K562 (cell line): Measurements from ENCODE around the gene RAPGEF5. TPM values are rescaled to one million over a fixed set of nuclear protein-coding genes. Genes with fewer than 3 reads are reported as not detected.

Experiments
- ATAC-seq: fragments of 200-7000 bp; cut with Tn5 transposase; 3 replicates; pipeline ENCODE4 v1.9.1; 2020; ENCODE audit warnings: moderate library complexity
- BruUV-seq: library from RNA; stranded (reverse); fragments of 400-500 nt; replicated peaks from 2 replicates; lab custom pipeline; 2021; lab: Mats Ljungman, UMichigan
- CTCF ChIA-PET: fragments of 300-600 bp; formaldehyde crosslinking; extraction: SDS; loops from one replicate; lab custom pipeline; 2021; ENCODE audit warnings: low intra/inter-chr PET ratio; lab: Yijun Ruan, JAX
- POLR2A ChIA-PET: fragments of 300-600, 350-650 bp; sonication (Branson Sonifier 250); formaldehyde crosslinking; extraction: SDS; loops from one replicate; lab custom pipeline; 2021; ENCODE audit warnings: antibody characterized with exemption, inconsistent platforms; lab: Yijun Ruan, JAX
- DNase-seq, 4 experiments: peaks; one replicate each; pipeline versions ENCODE4 v3.0.0 to v3.0.0-alpha.2; 2011 to 2018; ENCODE audit warnings: low spot score in 3 of 4, mixed read lengths in 3 of 4; ENCODE audit errors: extremely low read depth in 1 of 4
- FAIRE-seq: peaks from 2 replicates; lab custom pipeline; 2011; peaks lifted over from hg19 to GRCh38; lab: Jason Lieb, UNC
- H2AFZ ChIP-seq: 2 replicates; pipeline ENCODE4 v1.6.0; 2011; ENCODE audit warnings: low read depth, low read length, control low read depth, inconsistent platforms
- H3K27ac ChIP-seq: fragments of 200-600 bp; 3 replicates; pipeline ENCODE4 v1.8.0; 2011; ENCODE audit warnings: low read depth, mild to moderate bottlenecking, control low read depth, inconsistent platforms, low read length, moderate library complexity, mixed read lengths; ENCODE audit errors: extremely low read depth
- H3K27me3 ChIP-seq, 2 experiments: fragments of 300-600 bp in 1 of 2; 2 replicates in 1 of 2; 3 replicates in 1 of 2; pipeline versions ENCODE4 v1.6.0 to v1.8.0; 2011; ENCODE audit warnings: inconsistent platforms in 2 of 2, low read length in 2 of 2, mild to moderate bottlenecking in 1 of 2, mixed read lengths in 1 of 2, moderate library complexity in 1 of 2; ENCODE audit not compliant: control insufficient read depth in 2 of 2, insufficient read depth in 2 of 2
- H3K36me3 ChIP-seq: fragments of 300-600 bp; 3 replicates; pipeline ENCODE4 v1.8.0; 2011; ENCODE audit warnings: mild to moderate bottlenecking, low read length, inconsistent platforms; ENCODE audit not compliant: control insufficient read depth, insufficient read depth
- H3K4me1 ChIP-seq, 2 experiments: fragments of 200-600 bp in 1 of 2; replicated peaks in 1 of 2; 2 replicates in 1 of 2; 3 replicates in 1 of 2; pipeline versions ENCODE4 v1.5.1 to v1.8.0; 2011; ENCODE audit warnings: inconsistent platforms in 2 of 2, low read length in 2 of 2, mild to moderate bottlenecking in 1 of 2, mixed read lengths in 1 of 2, moderate library complexity in 1 of 2; ENCODE audit not compliant: control insufficient read depth in 2 of 2, insufficient read depth in 2 of 2
- H3K4me2 ChIP-seq: 2 replicates; pipeline ENCODE4 v1.6.1; 2011; ENCODE audit warnings: low read length, control low read depth, inconsistent platforms, mixed read lengths; ENCODE audit not compliant: insufficient read depth
- H3K4me3 ChIP-seq: fragments of 200-600 bp; sonication (generic), shearing (Covaris generic); 2 replicates; pipeline ENCODE4 v1.5.1; 2016; ENCODE audit warnings: control low read depth, inconsistent platforms
- H3K79me2 ChIP-seq: fragments of 200-600 bp; 3 replicates; pipeline ENCODE4 v1.8.0; 2011; ENCODE audit warnings: low read length, inconsistent platforms; ENCODE audit not compliant: control insufficient read depth, insufficient read depth
- H3K9ac ChIP-seq, 2 experiments: 2 replicates each; pipeline versions ENCODE4 v1.6.0 to v1.6.1; 2011; ENCODE audit warnings: low read depth in 2 of 2, low read length in 2 of 2, control low read depth in 1 of 2, inconsistent platforms in 1 of 2, mild to moderate bottlenecking in 1 of 2, mixed read lengths in 1 of 2; ENCODE audit not compliant: insufficient read depth in 1 of 2
- H3K9me1 ChIP-seq: one replicate; pipeline ENCODE4 v1.6.0; 2011; ENCODE audit warnings: inconsistent platforms, mild to moderate bottlenecking, low read length, moderate library complexity; ENCODE audit not compliant: control insufficient read depth, insufficient read depth
- H3K9me3 ChIP-seq: replicated peaks from 2 replicates; pipeline ENCODE4 v1.5.1; 2011; ENCODE audit warnings: low read depth, low read length, inconsistent platforms; ENCODE audit not compliant: control insufficient read depth, insufficient read depth
- H4K20me1 ChIP-seq: replicated peaks from 2 replicates; pipeline ENCODE4 v1.6.1; 2011; ENCODE audit warnings: low read length, inconsistent platforms, mixed read lengths; ENCODE audit not compliant: control insufficient read depth, insufficient read depth
- ATF3 ChIP-seq, 2 experiments: fragments of 450-650 bp in 1 of 2; sonication (generic) in 1 of 2; formaldehyde crosslinking in 1 of 2; IDR thresholded peaks in 1 of 2; conservative IDR thresholded peaks in 1 of 2; 2 replicates each; pipeline versions ENCODE4 v1.6.1 to v1.8.1; 2016 to 2023; ENCODE audit warnings: mild to moderate bottlenecking in 2 of 2, moderate library complexity in 2 of 2, inconsistent platforms in 1 of 2, missing genetic modification reagents in 1 of 2
- BRD4 ChIP-seq: fragments of 200-600 bp; sonication (generic); IDR thresholded peaks from 2 replicates; pipeline ENCODE4 v1.6.1; 2017; ENCODE audit warnings: inconsistent platforms
- ETS2 ChIP-seq: IDR thresholded peaks from 2 replicates; pipeline ENCODE4 v1.6.1; 2016; ENCODE audit warnings: borderline replicate concordance, missing genetic modification characterization, mild to moderate bottlenecking, moderate library complexity, missing compliant biosample characterization; ENCODE audit not compliant: poor library complexity, severe bottlenecking
- FOSL1 ChIP-seq: fragments of 200-800 bp; sonication (Bioruptor generic); conservative IDR thresholded peaks from 2 replicates; pipeline ENCODE4 v1.6.1; 2016; ENCODE audit warnings: missing genetic modification characterization, missing compliant biosample characterization
- HMGN3 ChIP-seq: IDR thresholded peaks from 2 replicates; pipeline ENCODE4 v1.6.1; 2011; ENCODE audit warnings: borderline replicate concordance, low read depth, mild to moderate bottlenecking, mixed read lengths, low read length; ENCODE audit not compliant: insufficient read length; ENCODE audit errors: extremely low read depth
- IRF9 ChIP-seq: fragments of 450-650 bp; IDR thresholded peaks from 2 replicates; pipeline ENCODE4 v1.6.1; 2016; ENCODE audit warnings: missing biosample characterization, missing genetic modification characterization
- MEIS2 ChIP-seq: fragments of 450-650 bp; IDR thresholded peaks from 2 replicates; pipeline ENCODE4 v1.6.1; 2014; ENCODE audit warnings: mild to moderate bottlenecking; ENCODE audit not compliant: partially characterized antibody
- RCOR1 ChIP-seq, 2 experiments: IDR thresholded peaks; 2 replicates each; pipeline ENCODE4 v1.6.1; 2012; ENCODE audit warnings: low read depth in 2 of 2, low read length in 2 of 2, borderline replicate concordance in 1 of 2, improper control_type of control experiment in 1 of 2
- VEZF1 ChIP-seq: fragments of 200-800 bp; sonication (Bioruptor generic); IDR thresholded peaks from 2 replicates; pipeline ENCODE4 v1.6.1; 2017; ENCODE audit warnings: missing genetic modification characterization, missing compliant biosample characterization
- WHSC1 ChIP-seq: IDR thresholded peaks from one replicate; pipeline ENCODE4 v1.6.1; 2012; ENCODE audit warnings: low read length, control low read depth, inconsistent platforms
- YY1 ChIP-seq, 3 experiments: IDR thresholded peaks; 2 replicates each; pipeline ENCODE4 v1.6.1; 2011; ENCODE audit warnings: low read length in 2 of 3, mild to moderate bottlenecking in 2 of 3, moderate library complexity in 2 of 3, borderline replicate concordance in 1 of 3, control low read depth in 1 of 3, low read depth in 1 of 3; ENCODE audit not compliant: insufficient read depth in 3 of 3, insufficient replicate concordance in 2 of 3, control insufficient read depth in 1 of 3, insufficient read length in 1 of 3; ENCODE audit errors: extremely low read depth in 1 of 3
- in situ Hi-C: fragments of 300-500 bp; cut with MboI; formaldehyde crosslinking; loops from 4 replicates; pipeline ENCODE4 v1.15.0; 2018; ENCODE audit warnings: inconsistent platforms, mixed read lengths
- intact Hi-C: fragments of 100-400 bp; cut with micrococcal nuclease; formaldehyde crosslinking; loops from 2 replicates; pipeline ENCODE4 v1.14.2; 2022
- polyA plus RNA-seq, 8 experiments: library from polyadenylated mRNA; depleted of rRNA in 4 of 8; stranded (reverse) in 5 of 8; unstranded in 3 of 8; fragments of >200 nt; fragmentation: Nextera tagmentation in 2 of 8; fragmentation: Illumina TruSeq in 1 of 8; extraction: Ambion mirVana in 2 of 8; extraction: Trizol in 1 of 8; gene quantifications; 2 replicates each; pipeline versions ENCODE4 v1.2.1 to v1.2.3, GENCODE V29; 2011 to 2014; ENCODE audit warnings: inconsistent platforms in 1 of 8, missing spikeins in 1 of 8
- total RNA-seq, 7 experiments: library from RNA; depleted of rRNA in 6 of 7; stranded (reverse); fragments of >200 nt in 6 of 7; fragmentation: Illumina TruSeq in 2 of 7; extraction: Trizol in 2 of 7; gene quantifications; 2 replicates each; pipeline versions ENCODE4 v1.2.1 to v1.2.3, GENCODE V29; 2011 to 2021; ENCODE audit warnings: low replicate concordance in 1 of 7

Gene RAPGEF5
- total and polyA plus RNA-seq, 9 of the 15 experiments (the other 6 are each of a cell fraction or from before 2014, with no cell fraction given): 0.39 to 2.0 (median 1.1) TPM

DNA sequence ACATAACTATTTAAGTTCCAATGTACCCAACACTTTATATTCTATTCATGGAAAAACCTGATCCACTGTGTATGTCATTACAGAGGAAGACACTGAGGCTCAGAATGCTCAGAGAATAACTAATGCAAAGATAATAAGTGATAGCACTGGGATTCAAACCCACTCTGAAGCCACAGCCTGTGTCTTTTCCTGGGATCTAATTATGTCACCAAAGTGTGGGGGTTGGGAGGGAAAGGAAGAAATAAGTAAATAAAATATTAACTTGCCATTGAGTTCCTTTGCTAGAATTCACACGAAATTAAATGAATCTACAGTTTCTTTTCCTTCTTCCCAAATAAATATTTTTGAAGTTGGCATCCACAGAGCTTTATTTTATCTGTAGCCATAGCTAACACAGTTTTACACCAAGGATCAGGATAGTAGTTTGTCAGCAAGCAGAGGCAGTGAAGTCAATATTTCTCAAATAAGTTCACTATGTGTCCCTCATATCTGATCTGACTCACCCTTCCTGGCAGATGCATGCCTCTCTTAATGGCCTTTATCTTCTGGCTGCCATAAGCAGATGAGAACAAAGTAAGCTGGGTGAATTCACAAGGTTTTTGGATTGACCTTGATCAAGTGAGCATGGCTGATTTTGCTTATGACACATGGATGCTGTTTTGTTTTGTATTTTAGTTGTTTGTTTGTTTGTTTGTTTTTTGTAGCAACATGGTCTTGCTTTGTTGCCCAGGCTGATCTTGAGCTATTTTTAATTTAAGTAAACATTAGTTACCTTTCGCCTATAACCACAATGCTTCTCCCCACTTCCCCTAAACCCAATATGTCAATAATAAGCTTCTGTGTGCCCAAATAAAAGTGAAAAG, 6.3 kb downstream of the RAPGEF5 start (continued):
- TF ChIP-seq IRF9 (tag): 0 out of 2 replicates have a peak, but pooled peaks have one; percentile 7
- peak; percentile 65 for TF ChIP-seq HMGN3
- peak in 1 of 2 experiments; percentile 97; a peak in 2 of 4 replicates for TF ChIP-seq RCOR1 (IDR thresholded peaks at IDR 0.05; ENCODE audit: borderline replicate concordance in 1 of 2, low read depth in 2 of 2, low read length in 2 of 2)
- TF ChIP-seq, all 486 proteins: peak for 144

DNA sequence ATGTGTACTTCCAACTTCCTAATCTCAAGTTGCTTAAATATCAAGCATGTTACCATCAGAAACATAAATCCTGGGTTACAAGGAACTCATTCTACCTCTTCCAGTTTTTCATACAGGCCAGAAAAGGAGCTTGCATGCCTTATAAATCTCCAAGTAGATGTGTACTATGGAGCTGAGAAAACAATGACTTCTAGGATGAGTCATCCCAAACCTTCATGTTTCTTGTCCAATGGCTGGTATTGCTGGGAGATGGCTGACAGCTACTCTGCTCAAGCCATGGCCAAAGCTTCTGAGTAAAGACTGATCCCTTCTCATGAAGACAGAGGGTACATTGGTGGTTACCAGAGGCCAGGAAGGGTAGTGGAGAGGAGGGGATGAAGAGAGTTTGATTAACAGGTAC, 8.6 kb downstream of the RAPGEF5 start:
- peak; percentile 36; the same call in 2 of the 3 replicates for ATAC-seq
- FAIRE-seq: peak; percentile 55
- H3K4me1 ChIP-seq: peaks cover 0 to 52% of the 10 kb centered on the region in 2 experiments; a peak in 3 of 5 replicates
- BruUV-seq: no TSS peak
- H3K36me3 ChIP-seq: no peaks in the 10 kb centered on the region
- in situ Hi-C loops: no loop called here
- H3K27ac ChIP-seq: peak overlapping the region; percentile 5; the same call in 1 of the 3 replicates
- peaks cover 8% of the 10 kb centered on the region for H3K9me3 ChIP-seq
- no peak overlapping the region for H3K4me2 ChIP-seq
- no peaks in the 10 kb centered on the region for H4K20me1 ChIP-seq
- no peak overlapping the region for H3K4me3 ChIP-seq
- peak; percentile 25 to 45 (median 30) for DNase-seq
- H2AFZ ChIP-seq: peak overlapping the region; percentile 57
- H3K9ac ChIP-seq: no peak overlapping the region
- intact Hi-C loops: no loop called here
- no peaks in the 10 kb centered on the region for H3K27me3 ChIP-seq
- H3K9me1 ChIP-seq: no peaks in the 10 kb centered on the region
- ChIA-PET POLR2A (no interaction called here), CTCF (no interaction called here)
- H3K79me2 ChIP-seq: no peaks in the 10 kb centered on the region
- no peak for TF ChIP-seq WHSC1
- peak; percentile 24 for TF ChIP-seq MEIS2
- no peak for TF ChIP-seq VEZF1 (CRISPR knock-in tag)
- TF ChIP-seq FOSL1 (tag): peak; percentile 82
- peak in 1 of 3 experiments; percentile 54 for TF ChIP-seq YY1 (IDR thresholded peaks at IDR 0.05; ENCODE audit: borderline replicate concordance in 1 of 3, control insufficient read depth in 1 of 3, extremely low read depth in 1 of 3, insufficient read depth in 3 of 3, insufficient read length in 1 of 3, insufficient replicate concordance in 2 of 3, low read depth in 1 of 3, low read length in 2 of 3)
- no peak for TF ChIP-seq ETS2 (tag)
- no peak for TF ChIP-seq BRD4
- TF ChIP-seq ATF3 (IDR thresholded peaks at IDR 0.05): peak; percentile 89
- no peak for TF ChIP-seq ATF3 (CRISPR knock-in tag; conservative IDR thresholded peaks at IDR 0.05)
